ENCODE data around the gene KLHL29.

KLHL29 gene

GRCh38 chr2:23446916-23447315, 61.9 kb downstream of the KLHL29 start:
- in situ Hi-C loops (cut with MboI; ENCODE audit: low sequenced_read_pairs), result no loop called here

- in situ Hi-C loops (cut with MboI; ENCODE audit: low sequenced_read_pairs), result no loop called here
Observed at GRCh38 chr2:23447405-23447804, 62.4 kb downstream of the KLHL29 start.

- in situ Hi-C loops (cut with MboI; ENCODE audit: low sequenced_read_pairs), result no loop called here
Observed at GRCh38 chr2:23448906-23449305, 63.9 kb downstream of the KLHL29 start.

DNA sequence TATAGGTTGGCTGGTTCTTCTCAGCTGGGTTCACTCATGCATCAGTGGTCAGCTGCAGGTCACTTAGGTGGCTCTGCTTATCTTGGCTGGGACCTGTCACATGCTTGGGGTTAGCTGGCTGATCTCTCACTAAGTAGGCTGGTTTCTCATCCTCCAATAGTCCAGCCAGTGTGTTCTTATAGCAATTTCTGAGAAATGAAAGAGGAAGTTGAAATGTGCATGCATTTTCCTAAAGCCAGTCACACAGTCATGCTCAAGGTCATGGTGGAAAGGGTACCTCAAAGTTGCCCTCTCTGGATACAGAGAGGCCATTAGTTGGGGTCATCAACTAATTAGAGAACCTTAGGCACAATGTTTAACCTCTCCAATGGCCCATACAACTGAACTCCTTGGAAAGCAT, 64.4 kb downstream of the KLHL29 start:
- in situ Hi-C loops (cut with MboI; ENCODE audit: low sequenced_read_pairs), result no loop called here

DNA sequence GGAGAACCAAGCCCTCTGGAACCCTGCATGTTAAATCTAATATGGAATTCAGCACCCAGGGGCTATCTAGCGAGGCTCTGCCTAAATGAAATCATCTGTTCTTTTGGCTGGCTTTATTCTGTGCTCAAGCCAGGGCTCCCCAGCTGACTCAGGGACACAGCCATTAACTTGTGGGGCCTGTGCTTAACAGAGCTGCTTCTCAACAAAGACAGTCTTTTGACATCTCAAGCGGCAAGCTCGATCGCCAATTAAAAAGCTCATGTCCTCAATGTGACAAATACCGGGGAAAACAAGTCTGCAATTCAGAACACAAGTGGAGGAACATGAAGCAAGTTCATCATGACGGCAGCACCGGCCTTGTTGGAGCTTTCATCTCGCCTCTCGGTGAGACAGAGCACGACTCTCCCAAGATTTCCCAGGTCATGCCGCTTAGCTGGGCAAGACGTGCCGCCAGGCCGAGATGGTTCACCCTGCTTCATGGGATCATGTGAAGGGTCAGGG, 64.9 kb downstream of the KLHL29 start:
- in situ Hi-C loops (cut with MboI; ENCODE audit: low sequenced_read_pairs), result loop anchor here (25.0 kb wide), 1 partner anchor 238 kb away; no protein-coding TSS in a partner anchor

GRCh38 chr2:23452372-23452771, 67.4 kb downstream of the KLHL29 start:
- in situ Hi-C loops (cut with MboI; ENCODE audit: low sequenced_read_pairs), result loop anchor here (25.0 kb wide), 1 partner anchor 240 kb away; no protein-coding TSS in a partner anchor

- in situ Hi-C loops (cut with MboI; ENCODE audit: low sequenced_read_pairs), result loop anchor here (25.0 kb wide), 1 partner anchor 241 kb away; no protein-coding TSS in a partner anchor
Observed at GRCh38 chr2:23452853-23453420, 68.0 kb downstream of the KLHL29 start.

- in situ Hi-C loops (cut with MboI; ENCODE audit: low sequenced_read_pairs), result loop anchor here (25.0 kb wide), 1 partner anchor 241 kb away; no protein-coding TSS in a partner anchor
Observed at GRCh38 chr2:23453432-23453831, 68.5 kb downstream of the KLHL29 start.

- in situ Hi-C loops (cut with MboI; ENCODE audit: low sequenced_read_pairs), result loop anchor here (25.0 kb wide), 1 partner anchor 242 kb away; no protein-coding TSS in a partner anchor
Observed at GRCh38 chr2:23453836-23454460, 69.0 kb downstream of the KLHL29 start.

GRCh38 chr2:23454501-23455120, 69.6 kb downstream of the KLHL29 start:
- in situ Hi-C loops (cut with MboI; ENCODE audit: low sequenced_read_pairs), result loop anchor here (25.0 kb wide), 1 partner anchor 242 kb away; no protein-coding TSS in a partner anchor

- in situ Hi-C loops (cut with MboI; ENCODE audit: low sequenced_read_pairs), result loop anchor here (25.0 kb wide), 1 partner anchor 244 kb away; no protein-coding TSS in a partner anchor
Observed at GRCh38 chr2:23456396-23456795, 71.4 kb downstream of the KLHL29 start.

GRCh38 chr2:23456881-23457760, 72.1 kb downstream of the KLHL29 start:
- in situ Hi-C loops (cut with MboI; ENCODE audit: low sequenced_read_pairs), result loop anchor here (25.0 kb wide), 1 partner anchor 245 kb away; no protein-coding TSS in a partner anchor

- in situ Hi-C loops (cut with MboI; ENCODE audit: low sequenced_read_pairs), result loop anchor here (25.0 kb wide), 1 partner anchor 246 kb away; no protein-coding TSS in a partner anchor
Observed at GRCh38 chr2:23457990-23458682, 73.2 kb downstream of the KLHL29 start.

- in situ Hi-C loops (cut with MboI; ENCODE audit: low sequenced_read_pairs), result loop anchor here (25.0 kb wide), 1 partner anchor 247 kb away; no protein-coding TSS in a partner anchor
Observed at GRCh38 chr2:23459032-23459431, 74.1 kb downstream of the KLHL29 start.

GRCh38 chr2:23460228-23460627, 75.2 kb downstream of the KLHL29 start:
- in situ Hi-C loops (cut with MboI; ENCODE audit: low sequenced_read_pairs), result loop anchor here (25.0 kb wide), 1 partner anchor 248 kb away; no protein-coding TSS in a partner anchor

- in situ Hi-C loops (cut with MboI; ENCODE audit: low sequenced_read_pairs), result loop anchor here (25.0 kb wide), 1 partner anchor 249 kb away; no protein-coding TSS in a partner anchor
Observed at GRCh38 chr2:23460993-23461392, 76.0 kb downstream of the KLHL29 start.

DNA sequence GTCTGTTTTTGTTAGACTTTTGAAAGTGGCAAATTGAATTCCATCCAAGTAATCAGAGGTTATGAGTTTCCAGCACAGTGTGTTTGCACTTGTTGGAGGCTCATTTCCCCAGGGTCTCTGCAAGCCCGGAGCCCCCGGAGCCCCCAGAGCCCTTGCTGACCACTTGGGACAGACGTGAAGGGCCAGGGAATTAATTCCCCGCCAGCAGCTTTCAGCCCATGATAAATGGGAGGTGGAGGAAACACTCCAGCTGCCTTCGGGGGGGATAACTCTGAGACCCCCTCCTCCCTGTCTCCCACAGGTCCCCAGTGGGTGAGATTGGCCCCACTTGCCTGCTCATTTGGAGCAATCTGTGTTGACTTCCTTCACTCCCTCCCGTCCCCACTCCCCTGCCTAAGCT, 79.2 kb downstream of the KLHL29 start:
- in situ Hi-C loops (cut with MboI; ENCODE audit: low sequenced_read_pairs), result loop anchor here (25.0 kb wide), 1 partner anchor 252 kb away; no protein-coding TSS in a partner anchor

DNA sequence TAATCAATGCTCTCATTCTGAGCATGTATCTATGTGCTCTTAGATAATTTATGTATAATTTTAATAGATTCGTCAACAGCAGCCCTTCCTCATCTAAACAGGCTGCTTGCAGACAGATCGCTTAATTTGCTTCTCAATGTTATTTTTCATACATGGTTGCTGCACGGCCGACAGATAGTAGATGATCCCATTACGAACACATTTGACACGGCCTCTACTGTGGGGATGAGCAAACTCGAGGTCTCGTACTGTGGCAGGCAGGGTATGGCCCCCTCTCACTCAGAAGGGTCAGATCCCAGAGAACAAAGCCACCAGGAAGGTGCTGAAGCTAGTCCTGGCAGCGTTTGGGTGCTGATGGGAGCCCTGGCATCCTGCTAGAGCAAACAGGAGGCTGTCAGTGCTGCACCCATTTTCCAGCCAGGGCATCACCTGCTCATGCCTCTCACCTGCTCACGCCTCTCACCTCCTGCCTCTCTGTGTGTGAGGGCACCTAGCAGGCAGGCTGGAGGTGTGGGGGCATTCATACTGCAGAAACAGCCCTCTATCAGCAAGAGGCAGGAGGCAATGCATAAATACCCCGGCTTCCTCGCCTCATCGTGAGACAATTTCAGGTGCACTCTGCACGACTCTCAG, 80.0 kb downstream of the KLHL29 start:
- in situ Hi-C loops (cut with MboI; ENCODE audit: low sequenced_read_pairs), result loop anchor here (25.0 kb wide), 1 partner anchor 253 kb away; no protein-coding TSS in a partner anchor

- in situ Hi-C loops (cut with MboI; ENCODE audit: low sequenced_read_pairs), result loop anchor here (25.0 kb wide), 1 partner anchor 254 kb away; no protein-coding TSS in a partner anchor
Observed at GRCh38 chr2:23465936-23466335, 81.0 kb downstream of the KLHL29 start.
